NB4 (cell line): Measurements from ENCODE around the gene CD7.

Experiments used
- MYC ChIP-seq: IDR thresholded peaks from 2 replicates; pipeline ENCODE4 v1.6.1; 2011; ENCODE audit warnings: low read depth, low read length
- POLR2A ChIP-seq: IDR thresholded peaks from 2 replicates; pipeline ENCODE4 v1.6.1; 2011; ENCODE audit warnings: mild to moderate bottlenecking; ENCODE audit not compliant: insufficient read length; ENCODE audit errors: extremely low read depth
- TF ChIP-seq, protein P1 (sequence below): IDR thresholded peaks from one replicate; pipeline ENCODE4 v1.5.1; 2012; ENCODE audit warnings: low read depth, low read length
- TF ChIP-seq, protein P2 (sequence below): IDR thresholded peaks from 2 replicates; pipeline ENCODE4 v1.6.1; 2011; ENCODE audit warnings: low read depth, low read length

DNA sequence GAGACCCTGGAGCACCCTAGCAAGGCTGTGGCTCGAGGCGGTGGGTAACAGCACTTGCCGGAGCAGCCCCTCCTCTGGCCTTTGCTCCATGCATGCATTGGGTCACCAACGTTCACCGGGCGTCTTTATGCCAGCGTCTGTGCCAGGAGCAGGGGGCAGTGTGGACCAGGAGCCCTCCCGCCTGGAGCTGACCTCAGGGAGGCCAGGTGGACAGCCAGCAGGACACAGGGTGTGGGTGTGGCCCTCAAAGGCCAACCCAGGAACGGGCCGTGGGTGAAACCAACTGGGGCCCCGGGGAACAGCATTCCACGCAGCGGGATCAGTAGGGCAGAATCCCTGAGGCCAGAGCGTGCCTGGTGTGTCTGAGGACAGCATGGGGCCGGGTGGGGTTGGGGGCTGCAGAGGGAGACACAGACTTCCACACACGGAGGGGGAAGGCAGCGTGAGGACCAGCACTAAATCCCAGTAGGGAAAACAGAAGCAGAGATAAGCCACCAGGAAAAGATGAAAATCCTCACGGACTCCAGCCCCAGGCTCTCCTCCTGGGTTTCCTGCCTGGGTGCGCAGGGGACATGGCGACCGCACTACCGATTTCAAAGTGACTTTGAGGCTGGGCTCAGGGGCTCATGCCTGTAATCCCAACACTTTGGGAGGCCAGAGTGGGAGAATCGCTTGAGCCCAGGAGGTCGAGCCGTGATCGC lies 2.9 kb upstream of the CD7 start:
- TF ChIP-seq, protein P1, sequence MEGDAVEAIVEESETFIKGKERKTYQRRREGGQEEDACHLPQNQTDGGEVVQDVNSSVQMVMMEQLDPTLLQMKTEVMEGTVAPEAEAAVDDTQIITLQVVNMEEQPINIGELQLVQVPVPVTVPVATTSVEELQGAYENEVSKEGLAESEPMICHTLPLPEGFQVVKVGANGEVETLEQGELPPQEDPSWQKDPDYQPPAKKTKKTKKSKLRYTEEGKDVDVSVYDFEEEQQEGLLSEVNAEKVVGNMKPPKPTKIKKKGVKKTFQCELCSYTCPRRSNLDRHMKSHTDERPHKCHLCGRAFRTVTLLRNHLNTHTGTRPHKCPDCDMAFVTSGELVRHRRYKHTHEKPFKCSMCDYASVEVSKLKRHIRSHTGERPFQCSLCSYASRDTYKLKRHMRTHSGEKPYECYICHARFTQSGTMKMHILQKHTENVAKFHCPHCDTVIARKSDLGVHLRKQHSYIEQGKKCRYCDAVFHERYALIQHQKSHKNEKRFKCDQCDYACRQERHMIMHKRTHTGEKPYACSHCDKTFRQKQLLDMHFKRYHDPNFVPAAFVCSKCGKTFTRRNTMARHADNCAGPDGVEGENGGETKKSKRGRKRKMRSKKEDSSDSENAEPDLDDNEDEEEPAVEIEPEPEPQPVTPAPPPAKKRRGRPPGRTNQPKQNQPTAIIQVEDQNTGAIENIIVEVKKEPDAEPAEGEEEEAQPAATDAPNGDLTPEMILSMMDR: no peak
- TF ChIP-seq, protein P2, sequence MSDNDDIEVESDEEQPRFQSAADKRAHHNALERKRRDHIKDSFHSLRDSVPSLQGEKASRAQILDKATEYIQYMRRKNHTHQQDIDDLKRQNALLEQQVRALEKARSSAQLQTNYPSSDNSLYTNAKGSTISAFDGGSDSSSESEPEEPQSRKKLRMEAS: no peak
- TF ChIP-seq POLR2A (no peak), MYC (no peak)
